GM21723 (cell line): ENCODE results near the gene NPR1.
"Not testable (repeated sequence)": the region's sequence is repeated elsewhere in the genome, so short reads cannot be mapped to it uniquely, and the experiment has no call there.

Experiments
- ATAC-seq: cut with Tn5 transposase; IDR thresholded peaks from one replicate; pipeline ENCODE4 v1.9.1; 2021; ENCODE audit warnings: mild to moderate bottlenecking, moderate library complexity; ENCODE audit not compliant: unreplicated experiment

The NPR1 gene

GRCh38 chr1:153679337-153680119 is 1.0 kb downstream of the NPR1 start:
- no peak for ATAC-seq

- no peak for ATAC-seq
Observed at GRCh38 chr1:153680120-153680403, 1.6 kb downstream of the NPR1 start.

- no peak for ATAC-seq
Observed at GRCh38 chr1:153682730-153683129, 4.2 kb downstream of the NPR1 start.

GRCh38 chr1:153683854-153684253 is 5.4 kb downstream of the NPR1 start:
- no peak for ATAC-seq

GRCh38 chr1:153684892-153685291 is 6.4 kb downstream of the NPR1 start:
- ATAC-seq, result no peak

- no peak for ATAC-seq
Observed at GRCh38 chr1:153685544-153686340, 7.3 kb downstream of the NPR1 start.

- ATAC-seq, result no peak
Observed at GRCh38 chr1:153687346-153688125, 9.0 kb downstream of the NPR1 start.

- no peak for ATAC-seq
Observed at GRCh38 chr1:153688276-153688675, 9.8 kb downstream of the NPR1 start.

- no peak for ATAC-seq
Observed at GRCh38 chr1:153688736-153689328, 10.3 kb downstream of the NPR1 start.

GRCh38 chr1:153693466-153693865 is 15.0 kb downstream of the NPR1 start:
- ATAC-seq, result no peak

GRCh38 chr1:153696741-153697140 is 18.3 kb downstream of the NPR1 start:
- no peak for ATAC-seq

- ATAC-seq, result no peak
Observed at GRCh38 chr1:153697191-153698019, 18.9 kb downstream of the NPR1 start.

GRCh38 chr1:153698020-153698922 is 19.8 kb downstream of the NPR1 start:
- ATAC-seq, result no peak

- ATAC-seq, result no peak
Observed at GRCh38 chr1:153698923-153699714, 20.6 kb downstream of the NPR1 start.

- no peak for ATAC-seq
Observed at GRCh38 chr1:153699768-153700167, 21.3 kb downstream of the NPR1 start.

GRCh38 chr1:153705484-153705883 is 27.0 kb downstream of the NPR1 start:
- ATAC-seq, result no peak

GRCh38 chr1:153711026-153711425 is 32.5 kb downstream of the NPR1 start:
- ATAC-seq, result no peak

GRCh38 chr1:153716211-153716610 is 37.7 kb downstream of the NPR1 start:
- ATAC-seq, result not testable (repeated sequence)

GRCh38 chr1:153717330-153717729 is 38.8 kb downstream of the NPR1 start:
- ATAC-seq, result no peak
